HG03432 (cell line): ENCODE data around the gene ATP8B3.

Experiments
- ATAC-seq: cut with Tn5 transposase; IDR thresholded peaks from one replicate; pipeline ENCODE4 v1.9.1; 2021; ENCODE audit warnings: mild to moderate bottlenecking, moderate library complexity; ENCODE audit not compliant: unreplicated experiment

ATP8B3 gene

GRCh38 chr19:1758959-1759903, 52.8 kb downstream of the ATP8B3 start:
- ATAC-seq = no peak

GRCh38 chr19:1758231-1758577, 53.9 kb downstream of the ATP8B3 start:
- no peak for ATAC-seq

GRCh38 chr19:1757468-1758230, 54.4 kb downstream of the ATP8B3 start:
- no peak for ATAC-seq

- ATAC-seq = no peak
These were observed 55.2 kb downstream of the ATP8B3 start for GRCh38 chr19:1756705-1757465.

- no peak for ATAC-seq
These were observed 55.8 kb downstream of the ATP8B3 start for GRCh38 chr19:1756264-1756663.

- no peak for ATAC-seq
These were observed 56.5 kb downstream of the ATP8B3 start for GRCh38 chr19:1755467-1756171.

- ATAC-seq = no peak
These were observed 57.2 kb downstream of the ATP8B3 start for GRCh38 chr19:1754636-1755466.

GRCh38 chr19:1754018-1754635, 57.9 kb downstream of the ATP8B3 start:
- ATAC-seq = no peak

GRCh38 chr19:1752757-1753728, 59.0 kb downstream of the ATP8B3 start, which contains the start of gene ONECUT3:
TSS of gene ONECUT3 (plus strand) at chr19:1753506. CDS start at chr19:1753663, 157 bp downstream.
- ATAC-seq = no peak

GRCh38 chr19:1752009-1752756, 59.9 kb downstream of the ATP8B3 start:
- no peak for ATAC-seq

GRCh38 chr19:1751367-1752008, 60.6 kb downstream of the ATP8B3 start:
- ATAC-seq = no peak

GRCh38 chr19:1750343-1751021, 61.6 kb downstream of the ATP8B3 start:
- ATAC-seq = no peak

GRCh38 chr19:1749373-1750342, 62.4 kb downstream of the ATP8B3 start:
- no peak for ATAC-seq

- no peak for ATAC-seq
These were observed 63.2 kb downstream of the ATP8B3 start for GRCh38 chr19:1748873-1749341.
